HepG2 (cell line): Measurements from ENCODE around the gene MXI1. TPM values are rescaled to one million over a fixed set of nuclear protein-coding genes. Genes with fewer than 3 reads are reported as not detected.

Source experiments
- ATAC-seq: fragments of 200-7000 bp; cut with Tn5 transposase; 3 replicates; pipeline ENCODE4 v1.9.1; 2020; ENCODE audit warnings: mild to moderate bottlenecking, moderate library complexity
- BruUV-seq: library from RNA; stranded (reverse); fragments of 400-500 nt; replicated peaks from 2 replicates; lab custom pipeline; 2021; lab: Mats Ljungman, UMichigan
- CTCF ChIA-PET: fragments of 300-600 bp; formaldehyde crosslinking; extraction: SDS; loops from one replicate; lab custom pipeline; 2021; ENCODE audit warnings: low total read pairs, inconsistent platforms, low intra/inter-chr PET ratio; lab: Yijun Ruan, JAX
- POLR2A ChIA-PET: fragments of 350-600 bp; sonication (Branson Sonifier 250); formaldehyde crosslinking; loops from one replicate; lab custom pipeline; 2020; ENCODE audit warnings: antibody characterized with exemption, inconsistent platforms; lab: Yijun Ruan, JAX
- DNase-seq: peaks from one replicate; pipeline ENCODE4 v3.0.0-alpha.2; 2015; ENCODE audit warnings: low spot score
- FAIRE-seq: peaks from 3 replicates; lab custom pipeline; 2011; peaks lifted over from hg19 to GRCh38; lab: Jason Lieb, UNC
- H2AFZ ChIP-seq: one replicate; pipeline ENCODE4 v1.6.1; 2011; ENCODE audit warnings: low read length, inconsistent platforms
- H3K27ac ChIP-seq: fragments of 300-600 bp; 3 replicates; pipeline ENCODE4 v1.8.0; 2011; ENCODE audit warnings: mixed run types, mild to moderate bottlenecking, mixed read lengths, low read length, inconsistent platforms; ENCODE audit not compliant: insufficient read depth; ENCODE audit errors: extremely low read length
- H3K27me3 ChIP-seq, 2 experiments: fragments of 200-600 bp in 1 of 2; 2 replicates in 1 of 2; 3 replicates in 1 of 2; pipeline versions ENCODE4 v1.6.0 to v1.8.0; 2011; ENCODE audit warnings: low read length in 2 of 2, mild to moderate bottlenecking in 2 of 2, moderate library complexity in 2 of 2, inconsistent platforms in 1 of 2; ENCODE audit not compliant: insufficient read depth in 2 of 2, control insufficient read depth in 1 of 2
- H3K36me3 ChIP-seq, 2 experiments: fragments of 200-600 bp in 1 of 2; replicated peaks in 1 of 2; 2 replicates in 1 of 2; 3 replicates in 1 of 2; pipeline versions ENCODE4 v1.5.1 to v1.8.0; 2011; ENCODE audit warnings: low read length in 2 of 2, inconsistent platforms in 1 of 2; ENCODE audit not compliant: insufficient read depth in 2 of 2, control insufficient read depth in 1 of 2
- H3K4me1 ChIP-seq: 2 replicates; pipeline ENCODE4 v1.5.1; 2012; ENCODE audit warnings: low read length, inconsistent platforms; ENCODE audit not compliant: insufficient read depth
- H3K4me2 ChIP-seq: 2 replicates; pipeline ENCODE4 v1.6.0; 2011; ENCODE audit warnings: low read depth, low read length, inconsistent platforms
- H3K4me3 ChIP-seq, 3 experiments: fragments of 200-600 bp in 1 of 3; sonication (generic), shearing (Covaris generic) in 1 of 3; replicated peaks in 1 of 3; 2 replicates each; pipeline ENCODE4 v1.5.1; 2011 to 2016; ENCODE audit warnings: low read length in 3 of 3, inconsistent platforms in 2 of 3, low read depth in 2 of 3, mild to moderate bottlenecking in 2 of 3, control low read depth in 1 of 3, mixed read lengths in 1 of 3; ENCODE audit not compliant: insufficient read depth in 1 of 3
- H3K79me2 ChIP-seq: one replicate; pipeline ENCODE4 v1.6.1; 2011; ENCODE audit warnings: low read length, inconsistent platforms; ENCODE audit not compliant: insufficient read depth
- H3K9ac ChIP-seq: 2 replicates; pipeline ENCODE4 v1.6.0; 2011; ENCODE audit warnings: mild to moderate bottlenecking, low read depth, low read length, inconsistent platforms; ENCODE audit not compliant: insufficient read depth
- H3K9me3 ChIP-seq: 2 replicates; pipeline ENCODE4 v1.5.1; 2012; ENCODE audit warnings: mild to moderate bottlenecking, low read length
- H4K20me1 ChIP-seq: 2 replicates; pipeline ENCODE4 v1.6.0; 2011; ENCODE audit warnings: inconsistent platforms, mild to moderate bottlenecking, low read length, moderate library complexity; ENCODE audit not compliant: insufficient read depth
- HDAC2 ChIP-seq: sonication (generic); formaldehyde crosslinking; IDR thresholded peaks from 2 replicates; pipeline ENCODE4 v1.4.0; 2020; ENCODE audit warnings: missing genetic modification reagents
- KAT8 ChIP-seq: IDR thresholded peaks from 2 replicates; pipeline ENCODE4 v1.6.1; 2016; ENCODE audit warnings: missing genetic modification reagents, missing compliant biosample characterization
- KMT2A ChIP-seq: sonication (generic); formaldehyde crosslinking; IDR thresholded peaks from 2 replicates; pipeline ENCODE4 v1.4.0; 2020; ENCODE audit warnings: missing genetic modification reagents
- MEIS1 ChIP-seq: sonication (generic); formaldehyde crosslinking; IDR thresholded peaks from 2 replicates; pipeline ENCODE4 v1.9.0; 2021; ENCODE audit warnings: mild to moderate bottlenecking, missing genetic modification reagents, moderate library complexity, borderline replicate concordance
- MTA3 ChIP-seq: sonication (generic); formaldehyde crosslinking; IDR thresholded peaks from 2 replicates; pipeline ENCODE4 v1.4.0; 2020; ENCODE audit warnings: missing genetic modification reagents
- NR2C2 ChIP-seq: sonication (generic); formaldehyde crosslinking; IDR thresholded peaks from 2 replicates; pipeline ENCODE4 v1.4.0; 2020; ENCODE audit warnings: missing genetic modification reagents, mild to moderate bottlenecking, moderate library complexity, borderline replicate concordance
- PHB2 ChIP-seq: fragments of 450-650 bp; IDR thresholded peaks from 2 replicates; pipeline ENCODE4 v1.6.1; 2018; ENCODE audit not compliant: partially characterized antibody
- PTBP1 ChIP-seq: fragments of 200-400 bp; formaldehyde crosslinking; IDR thresholded peaks from 2 replicates; pipeline ENCODE4 v1.6.1; 2018; ENCODE audit warnings: low read length, low read depth; ENCODE audit not compliant: poor library complexity, severe bottlenecking
- SALL2 ChIP-seq: sonication (generic); formaldehyde crosslinking; IDR thresholded peaks from 2 replicates; pipeline ENCODE4 v1.8.1; 2023; ENCODE audit warnings: mild to moderate bottlenecking, missing genetic modification reagents, inconsistent platforms
- SSRP1 ChIP-seq: IDR thresholded peaks from 2 replicates; pipeline ENCODE4 v1.6.1; 2016; ENCODE audit warnings: control low read depth
- ZFP36L2 ChIP-seq: sonication (generic); formaldehyde crosslinking; IDR thresholded peaks from 2 replicates; pipeline ENCODE4 v1.4.0; 2020; ENCODE audit warnings: missing genetic modification reagents
- ZFYVE20 ChIP-seq: sonication (generic); formaldehyde crosslinking; IDR thresholded peaks from 2 replicates; pipeline ENCODE4 v1.8.0; 2023; ENCODE audit warnings: low read depth, mild to moderate bottlenecking, moderate library complexity, missing genetic modification reagents, borderline replicate concordance
- ZMAT5 ChIP-seq: sonication (generic); formaldehyde crosslinking; IDR thresholded peaks from 2 replicates; pipeline ENCODE4 v1.5.0; 2020; ENCODE audit warnings: mild to moderate bottlenecking, low read depth, missing genetic modification reagents, borderline replicate concordance
- ZNF326 ChIP-seq: sonication (generic); formaldehyde crosslinking; IDR thresholded peaks from 2 replicates; pipeline ENCODE4 v1.4.0; 2020; ENCODE audit warnings: missing genetic modification reagents, borderline replicate concordance
- WGBS: methylation state at CpG from one replicate; pipeline ENCODE4 v1.1.6; 2017; ENCODE audit warnings: low lambda C conversion rate; 5-methylcytosine and 5-hydroxymethylcytosine counted together
- in situ Hi-C: cut with HindIII; loops from 2 replicates; pipeline ENCODE4 v1.10.0; 2017; ENCODE audit warnings: low pct_unique_long_range_greater_than_20kb; ENCODE audit not compliant: extremely low pct_ligation_motif_present
- intact Hi-C: fragments of 100-400 bp; cut with micrococcal nuclease; formaldehyde crosslinking; loops from one replicate; pipeline ENCODE4 v1.10.0; 2022; ENCODE audit not compliant: unreplicated experiment
- polyA plus RNA-seq, 8 experiments: library from polyadenylated mRNA; depleted of rRNA in 3 of 8; stranded (reverse) in 7 of 8; unstranded in 1 of 8; fragments of >200 nt; fragmentation: Illumina TruSeq in 4 of 8; extraction: Trizol in 4 of 8; gene quantifications; 2 replicates each; pipeline versions ENCODE4 v1.2.1 to v1.2.3, GENCODE V29; 2011 to 2016; ENCODE audit warnings: low read depth in 4 of 8, missing spikeins in 1 of 8, mixed read lengths in 1 of 8; ENCODE audit not compliant: insufficient read depth in 1 of 8
- total RNA-seq, 5 experiments: library from RNA; depleted of rRNA; stranded (reverse); fragments of >200 nt; fragmentation: Illumina TruSeq; extraction: Trizol; gene quantifications; 2 replicates each; pipeline ENCODE4 v1.2.3, GENCODE V29; 2016; ENCODE audit warnings: low read depth in 1 of 5

MXI1 gene
- total and polyA plus RNA-seq, 2 of the 13 experiments (the other 11 are each of a cell fraction or from before 2014, with no cell fraction given), result 6.6 to 22.0 TPM

GRCh38 chr10:110169586-110169985 lies 37.8 kb upstream of the MXI1 start:
- Histone ChIP-seq H3K36me3 (no peaks in the 10 kb centered on the region), H3K4me3 (no peak overlapping the region), H3K27me3 (peaks cover 0 to 22% of the 10 kb centered on the region in 2 experiments; a peak in 2 of 5 replicates), H2AFZ (no peak overlapping the region), H3K9me3 (no peaks in the 10 kb centered on the region), H3K27ac (no peak overlapping the region)
- intact Hi-C loops, result no loop called here
- ATAC-seq (no peak), FAIRE-seq (no peak)
- POLR2A ChIA-PET, result interaction anchor here (0.8 kb wide), 1 partner anchor 8 kb away, joined by 5 read pairs; no protein-coding TSS in a partner anchor
- no TSS peak for BruUV-seq
- TF ChIP-seq PHB2 (no peak), NR2C2 (no peak), SALL2 (no peak), ZNF326 (CRISPR knock-in tag) (no peak), ZFP36L2 (CRISPR knock-in tag) (no peak), MTA3 (CRISPR knock-in tag) (no peak), HDAC2 (CRISPR knock-in tag) (no peak), ZFYVE20 (no peak), KMT2A (CRISPR knock-in tag) (no peak), PTBP1 (no peak), SSRP1 (no peak), KAT8 (no peak), MEIS1 (no peak), ZMAT5 (CRISPR knock-in tag) (no peak)
- TF ChIP-seq, all 625 proteins: peak for 0
- Histone ChIP-seq H3K4me1 (peaks cover 39% of the 10 kb centered on the region), H3K9ac (no peak overlapping the region), H3K4me2 (no peak overlapping the region), H3K79me2 (no peaks in the 10 kb centered on the region), H4K20me1 (no peaks in the 10 kb centered on the region)
- in situ Hi-C loops, result no loop called here
- DNase-seq, result no peak
- 0% methylated on average over 1 of the region's 1 CpG for WGBS
- CTCF ChIA-PET, result no interaction called here
